H7 (cell line): ENCODE measurements around the gene TMEM131. TPM values are rescaled to one million over a fixed set of nuclear protein-coding genes. Genes with fewer than 3 reads are reported as not detected.

ENCODE experiments used
- DNase-seq: peaks from one replicate; pipeline ENCODE4 v3.0.0; 2012
- H3K27me3 ChIP-seq: 2 replicates; pipeline ENCODE4 v1.6.0; 2011; ENCODE audit warnings: mild to moderate bottlenecking, low read length; ENCODE audit not compliant: control insufficient read depth, insufficient read depth
- H3K36me3 ChIP-seq: replicated peaks from 2 replicates; pipeline ENCODE4 v1.5.1; 2011; ENCODE audit warnings: low read length; ENCODE audit not compliant: control insufficient read depth, insufficient read depth
- H3K4me3 ChIP-seq: 2 replicates; pipeline ENCODE4 v1.5.1; 2011; ENCODE audit warnings: low read depth, mild to moderate bottlenecking, control low read depth, low read length, moderate library complexity; ENCODE audit not compliant: insufficient read depth
- total RNA-seq: library from RNA; depleted of rRNA; stranded (reverse); fragments of >200 nt; shearing (Covaris generic); gene quantifications from 2 replicates; pipeline ENCODE4 v1.2.3, GENCODE V29; 2014

Gene TMEM131
- total RNA-seq, 1 experiment from 2014 or later, result 7.4 TPM

GRCh38 chr2:97770445-97770844 lies 225.3 kb downstream of the TMEM131 start:
- peak; percentile 55 for DNase-seq
- no peaks in the 10 kb centered on the region for H3K27me3 ChIP-seq

GRCh38 chr2:97769711-97770110 lies 226.0 kb downstream of the TMEM131 start:
- DNase-seq, result no peak
- Histone ChIP-seq H3K36me3 (no peaks in the 10 kb centered on the region; the same call in none of the 2 replicates), H3K4me3 (no peak overlapping the region), H3K27me3 (no peaks in the 10 kb centered on the region)

More at GRCh38 chr2:97770445-97770844, 225.3 kb downstream of the TMEM131 start:
- H3K4me3 ChIP-seq, result no peak overlapping the region
- no peaks in the 10 kb centered on the region; the same call in none of the 2 replicates for H3K36me3 ChIP-seq

GRCh38 chr2:97769308-97769707 lies 226.4 kb downstream of the TMEM131 start:
- Histone ChIP-seq H3K27me3 (no peaks in the 10 kb centered on the region), H3K36me3 (no peaks in the 10 kb centered on the region; the same call in none of the 2 replicates), H3K4me3 (no peak overlapping the region)
- no peak for DNase-seq

- H3K36me3 ChIP-seq, result no peaks in the 10 kb centered on the region; the same call in none of the 2 replicates
- no peaks in the 10 kb centered on the region for H3K27me3 ChIP-seq
- H3K4me3 ChIP-seq, result no peak overlapping the region
- no peak for DNase-seq
Observed at GRCh38 chr2:97766567-97766966, 229.2 kb downstream of the TMEM131 start.

GRCh38 chr2:97765933-97766332 lies 229.8 kb downstream of the TMEM131 start:
- Histone ChIP-seq H3K4me3 (no peak overlapping the region), H3K36me3 (no peaks in the 10 kb centered on the region; the same call in none of the 2 replicates), H3K27me3 (no peaks in the 10 kb centered on the region)
- no peak for DNase-seq

- peaks cover 1% of the 10 kb centered on the region for H3K36me3 ChIP-seq
- H3K4me3 ChIP-seq, result no peak overlapping the region
- no peaks in the 10 kb centered on the region for H3K27me3 ChIP-seq
- no peak for DNase-seq
Observed at GRCh38 chr2:97764559-97765263, 231.0 kb downstream of the TMEM131 start.

GRCh38 chr2:97763176-97763845 lies 232.4 kb downstream of the TMEM131 start:
- Histone ChIP-seq H3K4me3 (no peak overlapping the region), H3K36me3 (peaks cover 3% of the 10 kb centered on the region), H3K27me3 (no peaks in the 10 kb centered on the region)
- DNase-seq, result no peak

GRCh38 chr2:97761192-97761591 lies 234.6 kb downstream of the TMEM131 start:
- Histone ChIP-seq H3K36me3 (peaks cover 5% of the 10 kb centered on the region), H3K27me3 (no peaks in the 10 kb centered on the region), H3K4me3 (no peak overlapping the region)
- DNase-seq, result no peak

- DNase-seq, result no peak
- H3K36me3 ChIP-seq, result peaks cover 5% of the 10 kb centered on the region
- no peak overlapping the region for H3K4me3 ChIP-seq
- no peaks in the 10 kb centered on the region for H3K27me3 ChIP-seq
Observed at GRCh38 chr2:97760480-97761049, 235.2 kb downstream of the TMEM131 start.

- DNase-seq, result no peak
- Histone ChIP-seq H3K27me3 (no peaks in the 10 kb centered on the region), H3K36me3 (peaks cover 5% of the 10 kb centered on the region), H3K4me3 (no peak overlapping the region)
Observed at GRCh38 chr2:97759727-97760407, 235.9 kb downstream of the TMEM131 start.

- Histone ChIP-seq H3K36me3 (peaks cover 5% of the 10 kb centered on the region), H3K4me3 (no peak overlapping the region), H3K27me3 (no peaks in the 10 kb centered on the region)
- no peak for DNase-seq
Observed at GRCh38 chr2:97758131-97758705, 237.5 kb downstream of the TMEM131 start.

GRCh38 chr2:97757062-97757461 lies 238.7 kb downstream of the TMEM131 start:
- Histone ChIP-seq H3K36me3 (peaks cover 5% of the 10 kb centered on the region), H3K27me3 (no peaks in the 10 kb centered on the region), H3K4me3 (no peak overlapping the region)
- no peak for DNase-seq

- H3K4me3 ChIP-seq, result no peak overlapping the region
- no peak for DNase-seq
- peaks cover 5% of the 10 kb centered on the region for H3K36me3 ChIP-seq
- H3K27me3 ChIP-seq, result no peaks in the 10 kb centered on the region
Observed at GRCh38 chr2:97755491-97755890, 240.3 kb downstream of the TMEM131 start.

GRCh38 chr2:97754690-97755346 lies 240.9 kb downstream of the TMEM131 start:
- no peak overlapping the region for H3K4me3 ChIP-seq
- no peaks in the 10 kb centered on the region for H3K27me3 ChIP-seq
- DNase-seq, result no peak
- H3K36me3 ChIP-seq, result peaks cover 3% of the 10 kb centered on the region
